Cerebellar nuclear complex (tissue), 1 donor: ENCODE data around the gene CRISP1.
"Not testable (repeated sequence)": the region's sequence is repeated elsewhere in the genome, so short reads cannot be mapped to it uniquely, and the experiment has no call there.

Source experiments
- DNase-seq, 2 experiments: peaks; one replicate each; lab custom pipeline; 2025; lab: John Stamatoyannopoulos, UW

Gene CRISP1

DNA sequence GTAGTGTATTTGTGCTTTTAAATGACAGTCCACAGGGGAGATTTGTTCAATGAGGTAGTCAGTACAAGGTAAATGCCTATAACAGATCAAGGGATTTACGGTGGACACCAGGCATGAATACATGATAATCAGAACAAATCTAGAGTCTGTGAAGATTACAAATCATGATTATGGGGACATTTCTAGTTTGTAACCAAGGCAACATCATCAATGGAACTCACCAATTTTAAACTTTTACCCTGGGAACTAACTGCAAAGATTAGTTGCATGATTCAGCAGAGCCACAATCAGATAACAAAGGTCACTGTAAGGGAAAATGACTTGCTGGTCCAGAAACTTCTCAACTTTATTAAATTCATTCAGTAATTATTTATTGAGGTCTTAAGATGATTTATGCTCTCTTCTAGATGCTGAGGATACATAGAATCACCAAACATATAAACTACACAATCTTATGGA, at the start of gene CRISP1:
TSS of gene CRISP1 (minus strand) at position 51 of the 459 bp plus-strand sequence. CDS start 9,135 bp downstream, outside the sequence.
- no peak for DNase-seq

DNA sequence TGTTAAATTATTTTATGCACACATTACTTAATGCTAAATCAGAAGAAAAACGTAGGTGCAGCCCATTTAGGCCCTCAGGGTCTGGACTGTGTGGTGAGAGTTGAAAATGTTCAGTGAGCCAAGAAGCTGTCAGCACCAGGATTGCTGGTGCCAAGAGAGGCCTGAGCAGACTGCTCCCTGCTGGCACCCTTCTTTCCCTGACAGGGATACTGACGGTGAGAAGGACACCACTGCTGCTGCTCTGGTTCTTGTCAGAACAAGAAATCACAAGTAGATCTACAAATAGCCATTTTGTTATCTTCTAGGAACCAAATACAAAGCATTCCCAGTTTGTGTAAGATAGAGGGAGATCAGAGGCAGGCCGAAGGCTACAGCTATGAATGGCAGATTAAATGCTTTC, 48.7 kb upstream of the CRISP1 start:
- DNase-seq = no peak

GRCh38 chr6:49913636-49914375, 47.5 kb upstream of the CRISP1 start:
- no peak for DNase-seq

GRCh38 chr6:49912196-49912595, 45.9 kb upstream of the CRISP1 start:
- DNase-seq = no peak

- DNase-seq = no peak
These were observed 44.9 kb upstream of the CRISP1 start for GRCh38 chr6:49911252-49911651.

GRCh38 chr6:49909563-49909962, 43.2 kb upstream of the CRISP1 start:
- no peak for DNase-seq

DNA sequence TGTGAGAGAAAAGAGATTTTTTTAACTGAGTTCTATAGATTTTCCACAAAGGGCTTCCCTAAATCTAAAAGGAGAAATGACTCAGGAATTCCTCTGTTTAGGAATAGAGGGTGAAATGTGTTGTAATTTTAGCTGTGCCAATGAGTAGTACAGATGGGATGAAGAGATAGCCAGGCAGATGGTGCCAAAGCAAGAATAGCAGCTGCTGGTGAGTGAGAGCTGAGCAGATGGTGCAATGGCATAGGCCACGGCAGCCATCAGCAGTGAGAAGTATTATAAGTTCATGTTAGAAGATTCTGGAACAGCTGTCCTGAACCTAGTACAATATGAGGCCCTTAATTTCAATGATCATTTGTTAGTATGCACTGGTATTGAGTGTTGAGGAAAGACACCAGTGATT, 40.2 kb upstream of the CRISP1 start:
- DNase-seq = no peak

DNA sequence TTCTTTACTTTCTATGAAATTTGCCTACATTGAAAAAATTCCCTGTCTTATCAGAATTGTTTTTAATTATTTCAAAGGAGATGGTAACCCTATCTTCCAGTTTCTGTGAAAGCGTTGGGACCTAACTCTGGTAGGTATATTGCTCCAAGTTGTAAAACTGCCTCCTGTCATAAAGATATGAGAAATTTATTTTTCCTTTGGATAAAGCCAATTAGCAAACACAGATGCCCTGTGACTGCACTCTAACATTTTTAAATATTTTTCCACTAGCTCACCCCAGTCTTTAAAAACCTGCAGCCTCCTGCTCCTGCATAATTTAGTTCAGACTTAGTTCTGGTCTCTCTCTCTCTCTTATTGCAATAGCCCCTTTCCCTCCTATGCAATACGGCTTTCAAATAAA, 39.0 kb upstream of the CRISP1 start:
- no peak for DNase-seq

GRCh38 chr6:49902856-49903255, 36.5 kb upstream of the CRISP1 start:
- no peak for DNase-seq

GRCh38 chr6:49898904-49899566, 32.7 kb upstream of the CRISP1 start:
- DNase-seq = no peak

DNA sequence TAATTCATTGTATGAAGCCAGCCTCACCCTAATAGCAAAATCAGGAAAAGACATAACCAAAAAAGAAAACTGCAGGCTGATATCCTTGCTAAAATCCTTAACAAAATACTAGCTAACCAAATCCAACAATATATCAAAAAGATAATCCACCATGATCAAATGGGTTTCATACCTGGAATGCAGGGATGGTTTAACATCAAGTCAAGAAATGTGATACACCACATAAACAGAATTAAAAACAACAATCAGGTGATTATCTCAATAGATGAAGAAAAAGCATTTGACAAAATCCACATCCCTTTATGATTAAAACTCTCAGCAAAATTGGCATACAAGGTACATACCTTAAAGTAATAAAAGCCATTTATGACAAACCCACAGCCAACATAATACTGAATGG, 29.2 kb upstream of the CRISP1 start:
- DNase-seq = not testable (repeated sequence)

- DNase-seq = no peak
These were observed 25.9 kb upstream of the CRISP1 start for GRCh38 chr6:49892280-49892679.

GRCh38 chr6:49890988-49891387, 24.7 kb upstream of the CRISP1 start:
- no peak for DNase-seq

- DNase-seq = no peak
These were observed 22.6 kb upstream of the CRISP1 start for GRCh38 chr6:49888742-49889431.

DNA sequence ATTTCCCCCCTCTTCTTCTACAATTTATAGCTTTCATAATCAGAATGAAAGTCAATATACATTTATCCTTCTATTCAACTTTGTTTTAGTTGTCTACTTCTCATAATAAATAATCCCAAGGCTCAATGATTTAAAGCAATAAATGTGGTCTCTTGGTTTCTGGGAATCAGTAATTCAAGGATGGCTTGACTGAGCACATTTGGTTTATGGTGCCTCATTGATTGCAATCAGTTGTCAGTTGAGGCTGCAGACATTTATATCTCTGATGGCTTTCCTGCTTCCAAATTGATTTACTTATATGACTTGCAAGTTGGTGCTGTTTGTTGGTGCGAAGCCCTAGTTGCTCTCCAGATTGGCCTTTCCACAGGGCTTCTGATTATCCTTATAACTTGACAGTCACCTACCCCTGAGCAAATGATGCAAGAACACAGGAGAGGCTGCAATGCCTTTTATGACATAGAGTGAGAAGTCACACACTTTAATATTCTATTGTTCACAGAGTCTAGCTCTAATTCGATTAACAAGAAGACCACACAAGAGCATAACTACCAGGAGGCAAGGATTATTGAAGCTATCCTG, 2.7 kb upstream of the CRISP1 start:
- DNase-seq = no peak

- DNase-seq = no peak
These were observed 10.1 kb downstream of the CRISP1 start for GRCh38 chr6:49856282-49856681.

DNA sequence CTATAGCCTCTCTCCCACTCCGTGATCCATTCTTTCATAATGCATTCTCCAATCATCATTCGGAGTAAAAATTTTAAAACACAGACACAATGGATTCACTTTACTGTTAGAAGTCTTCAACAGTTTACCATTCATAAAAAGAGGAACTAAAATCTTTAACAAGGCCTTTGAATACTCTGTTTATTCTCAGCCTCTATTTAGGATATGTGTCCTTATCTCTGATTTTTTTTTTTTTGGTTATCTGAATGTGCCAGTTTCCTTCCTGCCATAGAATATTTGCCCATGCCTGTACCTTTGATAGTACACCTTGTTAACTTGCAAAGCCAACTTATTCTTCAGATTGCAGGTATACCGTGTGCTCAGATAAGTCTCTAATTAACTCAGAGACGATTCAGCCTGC, 11.1 kb downstream of the CRISP1 start:
- no peak for DNase-seq

GRCh38 chr6:49852975-49853374, 13.4 kb downstream of the CRISP1 start:
- no peak for DNase-seq

GRCh38 chr6:49849213-49849907, 17.0 kb downstream of the CRISP1 start:
- DNase-seq = no peak

DNA sequence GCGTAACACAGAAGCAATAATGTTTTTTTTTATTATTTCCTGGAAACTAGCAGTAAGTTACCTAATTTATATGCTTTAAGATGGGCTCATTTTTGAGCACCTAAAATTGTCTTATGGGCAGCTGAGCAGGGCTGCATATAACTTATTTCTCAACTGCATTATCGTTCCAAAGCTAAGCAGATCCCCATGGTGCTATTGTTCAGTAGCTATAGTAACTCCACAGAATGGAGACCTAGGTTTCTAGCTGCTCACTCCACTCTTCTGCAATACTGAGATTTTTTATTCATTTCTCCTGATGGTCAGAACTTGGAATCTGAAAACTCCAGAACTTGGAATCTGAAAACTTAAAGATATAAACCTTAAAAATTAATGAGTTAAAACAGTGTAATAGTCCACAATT, 18.7 kb downstream of the CRISP1 start:
- DNase-seq = no peak

GRCh38 chr6:49847014-49847413, 19.3 kb downstream of the CRISP1 start:
- DNase-seq = no peak

DNA sequence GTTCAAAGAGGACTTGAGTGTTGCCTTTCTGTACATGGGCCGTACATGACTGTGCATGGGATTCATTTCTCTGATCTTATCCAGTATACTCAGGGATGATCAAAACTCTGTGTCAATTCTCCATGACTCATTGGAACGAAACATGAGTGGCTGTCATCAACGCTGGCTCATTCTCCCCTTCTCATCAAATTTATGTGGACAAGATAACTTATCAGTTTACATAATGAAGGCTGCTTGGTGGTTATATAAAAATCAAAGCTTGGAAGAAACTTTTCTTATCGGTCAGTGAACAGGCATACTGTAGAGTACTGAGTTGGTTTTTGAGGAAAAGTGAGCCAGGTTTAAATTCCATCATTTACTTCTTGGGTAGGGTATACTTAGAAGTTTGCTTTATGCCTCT, 24.9 kb downstream of the CRISP1 start:
- DNase-seq = no peak
